SK-N-SH (cell line): ENCODE results near the gene MAMSTR.

Experiments
- CTCF ChIP-seq: fragments of 200-600 bp; sonication (generic); IDR thresholded peaks from 2 replicates; pipeline ENCODE4 v1.6.1; 2017; ENCODE audit warnings: antibody characterized with exemption, mild to moderate bottlenecking, moderate library complexity
- MEF2A ChIP-seq: IDR thresholded peaks from 2 replicates; pipeline ENCODE4 v1.4.0; 2012; ENCODE audit warnings: low read depth, borderline replicate concordance
- REST ChIP-seq: IDR thresholded peaks from 2 replicates; pipeline ENCODE4 v1.6.1; 2012; ENCODE audit warnings: mild to moderate bottlenecking, low read depth, low read length, moderate library complexity
- TAF1 ChIP-seq: IDR thresholded peaks from 2 replicates; pipeline ENCODE4 v1.6.1; 2012; ENCODE audit warnings: low read depth, mild to moderate bottlenecking, low read length, moderate library complexity, borderline replicate concordance
- TCF12 ChIP-seq: IDR thresholded peaks from 2 replicates; pipeline ENCODE4 v1.4.0; 2012

- TF ChIP-seq CTCF (no peak), MEF2A (no peak), TAF1 (no peak), TCF12 (no peak), REST (no peak)
These were observed 35.6 kb upstream of the MAMSTR start, which contains the start of gene FGF21 for GRCh38 chr19:48755084-48755641.
